HG03064 (cell line): ENCODE data around the gene NCOA6.
"Not testable (repeated sequence)": the region's sequence is repeated elsewhere in the genome, so short reads cannot be mapped to it uniquely, and the experiment has no call there.

Experiments used
- ATAC-seq: cut with Tn5 transposase; IDR thresholded peaks from one replicate; pipeline ENCODE4 v1.9.1; 2021; ENCODE audit warnings: low read depth; ENCODE audit not compliant: unreplicated experiment

The NCOA6 gene

GRCh38 chr20:34831936-34832335 is 6.5 kb upstream of the NCOA6 start:
- ATAC-seq: no peak

- no peak for ATAC-seq
Observed at GRCh38 chr20:34829191-34829590, 3.7 kb upstream of the NCOA6 start.

DNA sequence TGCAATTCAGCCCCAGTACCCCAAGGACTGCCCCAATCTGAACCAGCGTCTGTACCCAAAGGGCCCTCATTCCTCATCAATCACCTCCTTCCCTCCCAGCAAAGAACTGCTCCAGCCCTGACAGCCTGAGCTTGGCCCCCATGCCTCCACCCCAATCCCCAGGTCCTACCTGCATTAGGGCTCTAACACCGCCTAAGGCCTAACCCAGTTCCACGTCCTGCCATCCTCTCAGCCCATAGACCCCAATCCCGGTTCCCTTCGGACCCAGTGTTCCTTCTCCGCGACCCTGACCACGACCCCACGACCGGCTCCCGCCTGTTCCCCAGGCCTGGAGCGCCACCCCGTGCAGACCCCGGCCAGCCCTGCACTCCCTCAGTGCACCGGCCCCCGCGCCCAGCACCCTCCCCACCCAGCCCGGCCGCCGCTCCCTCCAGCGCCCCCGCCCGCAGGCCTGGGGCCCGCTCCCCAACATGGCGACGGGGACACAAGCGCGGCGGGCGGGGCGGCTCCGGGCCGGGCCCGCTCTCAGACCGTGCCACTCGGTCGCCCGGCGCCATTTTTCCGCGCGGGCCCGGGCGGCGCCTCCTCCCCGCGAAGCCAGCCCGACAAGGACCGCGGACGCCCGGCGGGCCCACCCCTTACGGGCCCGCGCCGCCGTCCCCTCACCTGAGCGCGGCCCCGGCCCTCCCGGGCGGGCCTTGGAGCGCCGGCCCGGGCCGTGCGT is 483 bp downstream of the NCOA6 start:
- ATAC-seq: peak; percentile 68

DNA sequence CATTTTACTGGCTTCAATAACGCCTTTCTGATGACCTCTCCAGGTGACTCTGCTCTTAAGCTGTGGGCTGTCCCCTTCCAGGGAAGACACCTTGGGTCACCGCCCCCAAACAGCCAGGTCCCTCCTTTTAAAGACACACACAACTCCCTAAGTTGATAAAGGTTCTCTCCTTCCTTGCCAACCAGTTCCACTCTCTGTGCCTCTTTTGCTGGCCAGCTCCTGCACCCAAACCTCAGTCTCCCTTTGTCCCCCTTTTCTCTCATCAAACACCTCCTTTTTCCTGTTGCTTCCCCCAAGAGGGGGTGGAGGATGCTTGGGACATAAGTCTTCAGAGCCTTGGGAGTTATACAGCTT is 1.0 kb downstream of the NCOA6 start:
- ATAC-seq: no peak

DNA sequence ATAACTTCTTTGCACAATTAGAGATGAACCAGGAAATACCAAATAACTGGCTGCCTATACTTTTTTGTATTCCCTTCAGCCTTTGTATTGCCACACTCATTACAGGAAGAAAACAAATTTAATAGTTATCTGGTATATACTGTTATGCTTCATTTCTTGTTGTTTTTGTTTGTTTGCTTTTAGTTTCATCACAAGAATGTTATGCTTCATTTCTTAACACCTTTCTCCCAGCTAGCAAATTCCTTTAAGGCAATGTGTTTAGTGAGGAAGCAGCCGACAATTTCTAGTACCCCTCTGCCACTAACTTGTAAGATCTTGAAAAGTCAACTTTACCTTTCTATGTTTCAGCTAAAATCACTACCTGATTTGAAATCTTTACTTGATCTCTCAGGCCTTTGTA is 1.4 kb downstream of the NCOA6 start:
- no peak for ATAC-seq

GRCh38 chr20:34820805-34821578 is 4.5 kb downstream of the NCOA6 start:
- ATAC-seq: no peak

DNA sequence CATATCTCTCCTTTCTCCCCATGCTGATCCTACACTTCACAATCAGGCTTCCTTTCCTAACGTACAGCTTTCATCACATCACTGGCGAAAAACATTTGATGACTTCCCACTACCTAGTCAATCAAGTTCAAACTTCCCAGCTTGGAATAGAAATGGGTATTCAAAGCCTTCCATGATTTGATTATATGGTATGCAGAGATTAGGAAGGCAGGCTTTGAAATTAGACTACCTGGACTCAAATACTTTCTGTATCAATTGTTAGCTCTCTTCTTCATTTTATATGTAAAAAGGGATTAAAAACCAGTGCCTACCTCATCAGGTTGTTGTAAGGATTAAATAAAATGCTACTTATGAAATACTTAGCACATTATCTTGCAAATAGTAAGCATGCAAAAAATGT is 7.7 kb downstream of the NCOA6 start:
- ATAC-seq: no peak

- no peak for ATAC-seq
Observed at GRCh38 chr20:34817072-34817471, 8.4 kb downstream of the NCOA6 start.

DNA sequence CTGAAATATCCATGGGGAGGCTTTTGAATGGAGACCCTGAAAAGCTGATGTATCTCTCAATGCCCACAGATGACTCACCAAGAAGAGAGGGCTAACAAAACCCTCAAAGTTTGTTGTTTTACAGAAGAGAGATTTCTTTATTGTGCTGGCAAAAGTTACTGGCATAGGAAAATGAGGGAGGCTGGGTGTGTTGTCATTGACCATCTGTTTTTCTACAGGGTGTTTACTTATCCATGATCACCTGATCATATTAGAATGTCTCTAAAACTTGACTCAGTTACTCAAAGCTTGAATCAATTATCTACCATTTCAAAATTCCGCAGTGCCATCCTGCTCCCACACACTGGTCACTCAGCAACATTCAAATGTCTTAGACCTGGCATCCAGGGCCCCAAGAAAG is 9.8 kb downstream of the NCOA6 start:
- ATAC-seq: no peak

- no peak for ATAC-seq
Observed at GRCh38 chr20:34808583-34808982, 16.9 kb downstream of the NCOA6 start.

- not testable (repeated sequence) for ATAC-seq
Observed at GRCh38 chr20:34807944-34808465, 17.4 kb downstream of the NCOA6 start.

DNA sequence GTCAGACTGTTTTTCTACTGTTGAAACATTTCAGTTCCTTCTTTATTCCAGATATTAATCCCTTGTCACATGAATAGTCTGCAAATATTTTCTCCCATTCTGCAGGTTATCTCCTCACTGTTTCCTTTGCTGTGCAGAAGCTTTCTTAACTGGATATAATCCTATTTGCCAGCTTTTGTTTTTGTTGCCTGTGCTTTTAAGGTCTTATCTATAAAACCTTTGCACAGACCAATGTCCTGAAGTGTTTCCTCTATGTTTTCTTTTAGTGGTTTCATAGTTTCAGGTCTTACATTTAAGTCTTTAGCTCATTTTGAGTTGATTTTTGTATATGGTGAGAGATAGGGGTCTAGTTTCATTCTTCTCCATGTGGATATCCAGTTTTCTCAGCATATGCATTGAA is 19.2 kb downstream of the NCOA6 start:
- ATAC-seq: no peak

DNA sequence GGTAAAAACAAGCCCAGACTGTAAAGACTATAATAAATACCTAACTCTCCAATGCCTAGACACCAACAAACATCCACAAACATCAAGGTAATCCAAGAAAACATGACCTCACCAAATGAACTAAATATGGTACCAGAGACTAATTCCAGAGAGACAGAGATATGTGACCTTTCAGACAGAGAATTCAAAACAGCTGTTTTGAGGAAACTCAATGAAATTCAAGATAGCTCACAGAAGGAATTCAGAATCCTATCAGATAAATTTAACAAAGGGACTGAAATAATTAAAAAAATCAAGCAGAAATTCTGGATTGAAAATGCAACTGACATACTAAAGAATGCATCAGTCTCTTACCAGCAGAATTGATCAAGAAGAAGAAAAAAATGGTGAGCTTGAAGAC is 26.6 kb downstream of the NCOA6 start:
- ATAC-seq: no peak

GRCh38 chr20:34798328-34798727 is 27.1 kb downstream of the NCOA6 start:
- ATAC-seq: no peak

DNA sequence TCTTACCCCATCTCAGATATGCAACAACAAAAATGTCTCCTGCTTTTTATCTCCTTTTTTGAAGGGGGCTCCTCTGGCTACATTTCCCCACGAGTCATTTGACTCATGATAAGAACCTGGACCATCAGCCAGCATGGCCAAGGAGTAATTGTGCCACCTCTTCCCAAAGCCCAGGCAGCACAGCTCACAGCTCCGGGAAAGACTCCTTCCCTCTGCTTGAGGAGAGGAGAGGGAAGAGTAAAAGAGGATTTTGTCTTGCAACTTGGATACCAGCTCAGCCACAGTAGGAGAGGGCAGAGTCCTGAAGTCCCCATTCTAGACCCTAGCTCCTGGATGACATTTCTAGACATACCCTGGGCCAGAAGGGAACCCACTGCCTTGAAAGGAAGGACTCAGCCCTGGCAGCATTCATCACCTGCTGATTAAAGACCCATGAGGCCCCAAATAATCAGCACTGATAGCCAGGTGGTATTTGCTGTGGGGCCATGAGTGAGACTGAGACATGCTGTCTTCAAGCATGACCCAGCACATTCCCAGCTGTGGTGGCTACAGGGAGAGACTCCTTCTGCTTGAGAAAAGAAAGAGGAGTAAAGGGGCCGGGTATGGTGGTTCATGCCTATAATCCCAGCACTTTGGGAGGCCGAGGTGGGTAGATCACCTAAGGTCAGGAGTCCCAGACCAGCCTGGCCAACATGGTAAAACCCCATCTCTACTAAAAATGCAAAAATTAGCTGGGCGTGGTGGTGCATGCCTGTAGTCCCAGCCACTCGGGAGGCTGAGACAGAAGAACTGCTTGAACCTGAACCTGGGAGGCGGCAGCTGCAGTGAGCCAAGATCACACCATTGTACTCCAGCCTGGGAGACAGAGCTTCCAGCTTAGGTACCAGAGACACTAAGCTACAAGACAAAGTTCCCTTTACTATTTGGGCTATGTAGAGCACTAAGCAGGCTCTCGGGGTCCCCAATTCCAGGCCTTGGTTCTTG is 28.1 kb downstream of the NCOA6 start:
- no peak for ATAC-seq

GRCh38 chr20:34794006-34794585 is 31.4 kb downstream of the NCOA6 start:
- no peak for ATAC-seq

DNA sequence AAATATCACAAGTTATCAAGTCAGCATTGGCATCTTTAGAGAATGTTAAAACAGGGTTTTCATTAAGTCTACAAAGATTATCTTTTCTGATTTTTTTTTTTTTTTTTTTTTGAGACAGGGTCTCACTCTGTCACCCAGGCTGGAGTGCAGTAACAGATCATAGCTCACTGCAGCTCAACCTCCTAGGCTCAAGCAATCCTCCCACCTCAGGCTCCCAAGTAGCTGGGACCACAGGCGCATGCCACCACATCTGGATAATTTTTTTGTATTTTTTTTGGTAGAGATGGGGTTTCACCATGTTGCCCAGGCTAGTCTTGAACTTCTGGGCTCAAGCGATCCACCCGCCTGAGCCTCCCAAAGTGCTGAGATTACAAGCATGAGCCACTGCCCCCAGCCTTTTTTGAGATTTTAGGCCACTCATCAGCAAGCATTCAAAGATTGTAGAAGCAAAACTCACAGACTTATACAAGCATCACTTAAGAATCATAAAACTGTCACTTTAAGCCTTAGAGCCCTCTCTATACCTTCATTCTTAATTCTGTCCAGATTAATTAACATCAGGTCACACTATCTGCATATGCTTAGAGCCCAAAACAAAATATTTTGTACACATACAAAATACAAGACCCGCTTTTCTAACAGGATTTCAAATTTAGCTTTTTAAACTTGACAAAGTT is 32.6 kb downstream of the NCOA6 start:
- ATAC-seq: no peak

DNA sequence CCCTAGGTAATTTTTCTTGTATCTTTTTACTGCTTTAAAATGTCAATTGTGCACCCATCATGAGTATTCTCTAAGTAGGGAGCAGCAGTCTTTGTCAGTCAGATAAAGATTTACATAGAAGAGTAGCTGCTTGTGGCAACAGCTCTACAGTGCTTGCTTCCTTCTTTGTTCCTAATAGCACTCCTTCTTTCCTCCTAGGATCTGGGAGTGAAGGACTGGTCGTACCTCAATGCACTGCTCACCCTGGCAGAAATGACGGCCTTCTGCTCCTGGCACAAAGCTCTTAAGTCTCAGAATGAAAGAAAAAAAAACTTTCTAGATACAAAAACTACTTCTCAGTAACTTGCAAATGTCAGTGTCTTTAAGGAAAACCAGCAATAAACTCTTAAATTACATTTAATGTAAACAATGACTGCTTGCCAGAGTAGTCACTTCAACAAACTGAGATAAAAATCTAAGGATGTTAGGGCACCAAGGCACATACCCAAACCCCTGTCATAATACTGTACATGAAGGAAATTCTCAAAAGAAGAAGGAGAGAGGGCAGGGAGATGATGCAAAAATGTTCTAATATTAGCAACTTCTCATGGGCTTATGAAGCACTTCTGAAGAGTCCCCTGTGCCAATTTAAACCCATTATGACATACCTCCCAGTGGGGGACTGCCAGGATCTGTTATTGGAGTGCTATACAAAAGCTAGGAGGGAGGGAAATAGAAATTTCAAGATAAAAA is 34.0 kb downstream of the NCOA6 start:
- no peak for ATAC-seq

DNA sequence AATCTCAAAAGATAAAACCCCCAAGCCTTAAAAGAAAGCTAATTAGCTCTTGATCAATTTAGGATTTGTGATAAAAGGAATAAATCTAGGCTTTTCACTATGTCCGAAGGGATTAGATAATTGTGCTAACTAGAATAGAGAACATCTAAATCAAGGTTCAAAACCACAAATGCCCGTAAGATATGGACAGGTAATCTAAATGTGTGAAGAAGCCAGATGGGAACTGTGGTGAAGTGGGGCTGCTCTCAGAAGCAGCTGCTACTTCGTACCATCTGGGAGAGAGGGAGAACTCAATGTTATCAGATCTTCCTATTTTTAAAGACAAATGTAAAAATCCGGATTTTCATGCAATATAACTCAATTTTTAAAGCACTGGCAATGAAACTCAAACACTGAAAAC is 44.2 kb downstream of the NCOA6 start:
- ATAC-seq: no peak
